Measurements from ENCODE around the gene SCMH1. TPM values are rescaled to one million over a fixed set of nuclear protein-coding genes. Genes with fewer than 3 reads are reported as not detected.

Gene SCMH1
- total RNA-seq, 1 donor from 2014 or later: 42.4 TPM

GRCh38 chr1:41097105-41097504 is 145.0 kb downstream of the SCMH1 start:
- DNase-seq (ENCODE audit: low spot score): no peak

- no peak for DNase-seq (ENCODE audit: low spot score)
Observed at GRCh38 chr1:41093826-41094225, 148.3 kb downstream of the SCMH1 start.

GRCh38 chr1:41086921-41087320 is 155.2 kb downstream of the SCMH1 start:
- DNase-seq (ENCODE audit: low spot score): no peak

GRCh38 chr1:41078616-41079015 is 163.5 kb downstream of the SCMH1 start:
- DNase-seq (ENCODE audit: low spot score): no peak

- DNase-seq (ENCODE audit: low spot score): no peak
Observed at GRCh38 chr1:41078193-41078592, 163.9 kb downstream of the SCMH1 start.

GRCh38 chr1:41073971-41074370 is 168.1 kb downstream of the SCMH1 start:
- DNase-seq (ENCODE audit: low spot score): no peak

GRCh38 chr1:41072051-41072450 is 170.1 kb downstream of the SCMH1 start:
- no peak for DNase-seq (ENCODE audit: low spot score)

- no peak for DNase-seq (ENCODE audit: low spot score)
Observed at GRCh38 chr1:41056907-41057306, 185.2 kb downstream of the SCMH1 start.

- no peak for DNase-seq (ENCODE audit: low spot score)
Observed at GRCh38 chr1:41053316-41053715, 188.8 kb downstream of the SCMH1 start.

- no peak for DNase-seq (ENCODE audit: low spot score)
Observed at GRCh38 chr1:41051022-41051421, 191.1 kb downstream of the SCMH1 start.

- DNase-seq (ENCODE audit: low spot score): no peak
Observed at GRCh38 chr1:41048540-41048939, 193.6 kb downstream of the SCMH1 start.

- peak; percentile 29 for DNase-seq (ENCODE audit: low spot score)
Observed at GRCh38 chr1:41046347-41046775, 195.7 kb downstream of the SCMH1 start.

GRCh38 chr1:41045740-41046139 is 196.4 kb downstream of the SCMH1 start:
- peak; percentile 79 for DNase-seq (ENCODE audit: low spot score)

GRCh38 chr1:41044187-41044586 is 197.9 kb downstream of the SCMH1 start:
- no peak for DNase-seq (ENCODE audit: low spot score)

GRCh38 chr1:41041614-41042270 is 200.4 kb downstream of the SCMH1 start:
- DNase-seq (ENCODE audit: low spot score): no peak

GRCh38 chr1:41038110-41038509 is 204.0 kb downstream of the SCMH1 start:
- no peak for DNase-seq (ENCODE audit: low spot score)

- DNase-seq (ENCODE audit: low spot score): no peak
Observed at GRCh38 chr1:41037116-41037903, 204.8 kb downstream of the SCMH1 start.

GRCh38 chr1:41033272-41033671 is 208.8 kb downstream of the SCMH1 start:
- no peak for DNase-seq (ENCODE audit: low spot score)

- DNase-seq (ENCODE audit: low spot score): no peak
Observed at GRCh38 chr1:41032147-41032546, 210.0 kb downstream of the SCMH1 start.

GRCh38 chr1:41030872-41031616 is 211.1 kb downstream of the SCMH1 start:
- no peak for DNase-seq (ENCODE audit: low spot score)

GRCh38 chr1:41028034-41028642 is 214.0 kb downstream of the SCMH1 start:
- DNase-seq (ENCODE audit: low spot score): no peak

All from mucosa of gallbladder (tissue), 1 donor.